HTR-8/SVneo (cell line): ENCODE data around the gene TEX9.
A peak's percentile ranks its signal among the peaks of the same experiment; 100 is the strongest.
"Not testable (repeated sequence)": the region's sequence is repeated elsewhere in the genome, so short reads cannot be mapped to it uniquely, and the experiment has no call there.

Source experiments
- DNase-seq: peaks from one replicate; pipeline ENCODE4 v3.0.0; 2011; ENCODE audit warnings: low spot score, mixed read lengths; ENCODE audit not compliant: insufficient read length
- FAIRE-seq: peaks from 2 replicates; lab custom pipeline; 2011; peaks lifted over from hg19 to GRCh38; lab: Jason Lieb, UNC

The TEX9 gene

GRCh38 chr15:56365075-56365711 is at the start of gene TEX9:
TEX9 (plus strand) TSS chr15:56365426; CDS start chr15:56365451, 25 bp downstream.
- FAIRE-seq (peak; percentile 72), DNase-seq (peak; percentile 87)

DNA sequence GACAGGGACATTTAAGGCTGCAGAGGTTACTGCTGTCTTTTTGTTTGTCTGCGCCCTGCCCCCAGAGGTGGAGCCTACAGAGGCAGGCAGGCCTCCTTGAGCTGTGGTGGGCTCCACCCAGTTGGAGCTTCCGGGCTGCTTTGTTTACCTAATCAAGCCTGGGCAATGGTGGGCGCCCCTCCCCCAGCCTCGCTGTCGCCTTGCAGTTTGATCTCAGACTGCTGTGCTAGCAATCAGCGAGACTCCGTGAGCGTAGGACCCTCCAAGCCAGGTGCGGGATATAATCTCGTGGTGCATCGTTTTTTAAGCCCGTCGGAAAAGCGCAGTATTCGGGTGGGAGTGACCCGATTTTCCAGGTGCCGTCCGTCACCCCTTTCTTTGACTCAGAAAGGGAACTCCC is 48.7 kb upstream of the TEX9 start:
- not testable (repeated sequence) for FAIRE-seq, DNase-seq

- DNase-seq: no peak
- no peak for FAIRE-seq
Observed at GRCh38 chr15:56320316-56320715, 44.9 kb upstream of the TEX9 start.

DNA sequence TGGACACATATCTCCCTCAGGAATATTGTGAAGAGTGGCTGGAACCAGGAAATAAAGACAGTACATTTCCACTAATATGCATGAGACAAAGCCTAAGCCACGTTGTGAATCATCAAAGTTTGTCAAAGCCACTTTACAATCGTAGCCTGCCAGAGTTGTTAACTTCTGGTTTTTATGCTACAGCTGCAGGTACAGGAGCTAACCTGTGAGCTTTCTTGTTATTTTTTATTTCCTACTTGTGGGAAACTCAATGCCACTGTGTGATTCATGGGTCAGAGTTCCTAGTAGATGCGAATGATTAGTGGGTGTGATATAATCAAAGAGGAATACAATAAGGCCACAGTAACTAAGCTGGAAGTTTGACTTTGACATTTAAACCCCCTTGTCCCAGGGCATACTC is 44.4 kb upstream of the TEX9 start:
- DNase-seq: no peak
- no peak for FAIRE-seq

GRCh38 chr15:56322444-56322843 is 42.8 kb upstream of the TEX9 start:
- FAIRE-seq: no peak

DNA sequence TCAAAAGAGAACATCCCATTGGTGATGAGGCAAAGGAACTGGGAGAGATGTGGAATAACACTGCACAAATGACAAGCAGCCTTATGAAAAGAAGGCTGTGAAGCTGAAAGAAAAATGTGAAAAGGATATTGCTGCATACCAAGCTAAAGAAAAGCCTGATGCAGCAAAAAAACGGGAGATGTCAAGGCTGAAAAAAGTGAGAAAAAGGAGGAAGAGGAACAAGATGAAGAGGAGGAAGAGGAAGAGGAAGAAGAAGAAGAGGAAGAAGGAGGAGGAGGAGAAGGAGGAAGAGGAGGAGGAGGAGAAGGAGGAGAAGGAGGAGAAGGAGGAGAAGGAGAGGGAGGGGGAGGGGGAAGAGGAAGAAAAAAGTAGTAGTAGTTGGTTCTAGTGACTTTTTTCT is 41.8 kb upstream of the TEX9 start:
- DNase-seq: no peak
- FAIRE-seq: no peak

More at GRCh38 chr15:56322444-56322843, 42.8 kb upstream of the TEX9 start:
- no peak for DNase-seq

GRCh38 chr15:56325186-56325585 is 40.0 kb upstream of the TEX9 start:
- FAIRE-seq (no peak), DNase-seq (no peak)

GRCh38 chr15:56327721-56328502 is 37.3 kb upstream of the TEX9 start:
- DNase-seq (no peak), FAIRE-seq (no peak)

DNA sequence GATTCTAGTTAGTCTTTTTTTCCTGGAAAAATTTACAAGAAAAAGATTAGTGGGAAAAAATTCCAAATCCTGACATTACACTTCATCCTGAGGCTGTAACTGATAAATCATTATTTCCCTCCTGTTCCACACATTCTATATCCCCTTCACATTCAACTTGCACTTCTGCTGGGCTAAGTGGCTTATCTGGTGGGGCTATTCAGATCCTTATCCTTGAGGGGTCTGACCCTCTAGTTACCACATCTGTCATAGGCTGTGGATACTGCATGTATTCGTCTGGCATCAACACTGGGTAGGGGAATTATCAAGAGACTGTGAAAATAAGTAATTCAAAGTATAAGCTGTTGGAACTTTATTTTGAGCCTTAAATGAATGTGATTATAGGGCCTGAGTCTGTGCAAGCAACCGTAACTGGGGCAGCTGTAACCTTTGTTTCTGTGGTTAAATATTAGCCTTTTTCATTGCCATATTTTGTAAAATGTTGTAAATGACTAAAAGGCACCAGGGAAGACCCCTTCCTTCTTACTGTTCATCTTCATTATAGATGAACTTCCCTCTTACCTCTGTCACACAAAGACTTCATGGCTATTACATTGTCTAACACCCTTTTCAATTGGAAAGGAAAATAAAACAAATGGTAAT is 28.0 kb upstream of the TEX9 start:
- DNase-seq (no peak), FAIRE-seq (no peak)

DNA sequence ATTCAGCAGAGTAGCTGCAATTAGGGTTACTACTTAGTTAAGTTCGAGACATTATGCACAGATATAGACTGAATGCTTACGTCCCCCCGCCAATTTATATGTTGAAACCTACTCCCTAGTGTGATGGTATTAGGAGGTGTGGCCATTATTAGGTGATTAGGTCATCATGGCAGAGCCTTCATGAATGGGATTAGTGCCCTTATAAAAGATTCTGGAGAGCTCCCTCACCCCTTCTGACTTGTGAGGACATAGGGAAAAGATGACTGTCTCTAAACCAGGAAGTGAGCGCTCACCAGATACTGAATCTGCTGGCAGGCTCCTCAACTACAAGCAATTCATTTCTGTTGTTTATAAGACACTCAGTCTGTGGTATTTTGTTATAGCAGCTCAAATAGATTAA is 25.6 kb upstream of the TEX9 start:
- FAIRE-seq (no peak), DNase-seq (no peak)

DNA sequence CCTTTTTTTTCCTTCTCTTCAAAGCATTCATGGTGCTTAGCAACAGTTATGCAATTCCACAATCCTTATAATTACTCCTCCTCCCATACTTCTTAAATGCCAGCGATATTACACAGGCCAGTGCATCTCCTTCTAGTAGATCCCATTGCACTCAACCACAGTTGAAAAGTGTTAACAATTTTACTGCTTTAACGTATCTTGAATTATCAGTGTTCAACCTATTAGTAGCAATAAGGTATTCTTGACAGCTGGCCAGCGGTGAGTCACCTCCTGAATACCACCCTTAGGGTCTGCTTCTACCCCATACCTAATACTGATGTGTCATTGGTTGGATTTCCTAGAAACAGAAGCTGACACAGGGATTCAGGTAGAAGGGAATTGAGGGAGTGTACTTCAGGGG is 24.0 kb upstream of the TEX9 start:
- FAIRE-seq: no peak
- no peak for DNase-seq

- no peak for DNase-seq
Observed at GRCh38 chr15:56342653-56343052, 22.6 kb upstream of the TEX9 start.

DNA sequence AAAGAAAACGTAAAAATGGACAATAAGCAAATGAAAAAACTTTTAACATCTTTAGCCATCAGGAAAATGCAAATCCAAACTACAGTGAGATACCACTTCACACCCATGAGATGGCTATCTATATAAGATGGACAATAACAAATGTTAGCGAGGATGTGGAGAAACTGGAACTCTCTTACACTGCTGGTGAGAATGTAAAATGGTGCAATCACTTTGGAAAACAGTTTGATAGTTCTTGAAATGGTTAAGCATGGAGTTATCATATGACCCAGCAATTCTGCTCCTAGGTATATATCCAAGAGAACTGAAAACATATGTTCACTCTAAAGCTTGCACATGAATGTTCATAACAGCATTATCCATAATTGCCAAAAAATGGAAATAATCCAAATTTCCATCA is 21.3 kb upstream of the TEX9 start:
- FAIRE-seq: no peak

More at GRCh38 chr15:56342653-56343052, 22.6 kb upstream of the TEX9 start:
- FAIRE-seq: no peak

DNA sequence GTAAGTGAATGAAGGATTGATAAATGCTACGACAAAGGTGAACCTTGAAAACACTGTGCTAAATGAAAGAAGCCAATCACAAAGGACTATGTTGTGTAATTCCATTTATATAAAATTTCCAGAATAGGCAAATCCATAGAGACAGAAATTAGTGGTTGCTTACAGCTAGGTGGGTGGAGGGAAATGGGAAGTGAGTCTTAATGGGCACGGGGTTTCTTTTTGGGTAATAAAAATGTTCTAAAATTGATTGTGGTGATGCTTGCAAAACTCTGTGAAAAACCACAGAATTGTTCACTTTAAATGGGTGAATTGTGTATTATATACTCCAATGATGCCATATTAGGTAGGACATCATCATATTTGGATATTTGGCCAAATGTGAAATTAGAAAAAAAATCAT is 20.9 kb upstream of the TEX9 start:
- FAIRE-seq (no peak), DNase-seq (no peak)

More for the DNA sequence above, 21.3 kb upstream of the TEX9 start:
- no peak for DNase-seq

DNA sequence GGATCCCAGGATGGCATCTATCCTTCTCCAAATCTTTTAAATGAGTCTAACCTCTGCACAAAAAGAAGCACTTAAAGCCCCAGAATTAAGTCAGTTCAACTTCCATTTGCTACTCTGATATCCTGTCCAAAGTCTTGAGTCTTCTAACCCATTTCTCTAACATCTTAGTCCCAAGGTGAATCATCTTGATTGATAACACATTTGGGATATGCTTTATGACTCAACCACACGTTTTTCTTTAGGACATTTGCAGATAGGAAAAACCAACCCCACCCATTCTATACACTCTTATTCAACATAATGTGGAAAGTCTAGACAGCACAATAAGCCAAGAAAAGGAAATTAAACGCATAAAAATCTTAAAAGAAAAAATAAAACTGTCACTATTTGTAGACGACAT is 18.8 kb upstream of the TEX9 start:
- no peak for DNase-seq
- FAIRE-seq: no peak

GRCh38 chr15:56349554-56349953 is 15.7 kb upstream of the TEX9 start:
- no peak for DNase-seq
- FAIRE-seq: no peak

- DNase-seq: no peak
- no peak for FAIRE-seq
Observed at GRCh38 chr15:56351353-56351752, 13.9 kb upstream of the TEX9 start.

DNA sequence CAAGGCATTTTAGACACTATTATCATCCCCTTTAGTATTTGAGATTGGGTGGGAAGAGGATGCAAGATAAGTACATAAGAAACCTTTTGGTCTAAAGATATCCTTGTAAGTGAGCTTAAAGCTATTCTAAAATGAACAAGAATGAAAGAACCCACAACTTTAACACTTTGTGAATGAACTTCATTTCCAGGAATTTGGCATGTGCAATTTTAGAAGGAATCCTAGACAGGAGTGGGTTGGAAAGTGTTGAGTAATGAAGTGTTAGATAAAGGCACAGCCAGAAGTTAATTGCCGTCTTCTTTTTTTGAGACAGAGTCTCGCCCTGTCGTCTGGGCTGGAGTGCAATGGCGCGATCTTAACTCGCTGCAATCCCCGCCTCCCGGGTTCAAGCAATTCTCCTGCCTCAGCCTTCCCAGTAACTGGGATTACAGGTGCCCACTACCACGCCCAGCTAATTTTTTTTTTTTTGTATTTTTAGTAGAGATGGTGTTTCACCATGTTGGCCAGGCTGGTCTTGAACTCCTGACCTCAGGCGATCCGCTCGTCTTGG is 13.2 kb upstream of the TEX9 start:
- DNase-seq (no peak), FAIRE-seq (no peak)

DNA sequence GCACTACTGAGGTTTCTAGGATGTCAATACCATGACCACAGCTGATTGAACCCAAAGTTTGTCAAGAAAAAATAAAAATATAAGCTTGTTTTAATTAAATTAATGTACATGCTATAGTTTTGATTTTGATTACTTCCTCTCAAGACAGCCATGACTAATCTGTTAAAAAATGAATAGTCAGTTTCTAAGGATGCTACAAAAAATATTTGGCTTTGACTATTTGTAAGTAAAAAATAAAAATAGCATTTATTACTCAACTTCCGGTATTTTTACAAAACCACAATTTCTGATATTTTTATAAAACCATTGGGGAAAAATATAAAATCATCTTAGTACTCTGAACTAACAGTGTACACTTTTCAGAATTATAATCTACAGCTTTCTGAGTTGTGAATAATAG is 12.1 kb upstream of the TEX9 start:
- no peak for DNase-seq
- FAIRE-seq: no peak

DNA sequence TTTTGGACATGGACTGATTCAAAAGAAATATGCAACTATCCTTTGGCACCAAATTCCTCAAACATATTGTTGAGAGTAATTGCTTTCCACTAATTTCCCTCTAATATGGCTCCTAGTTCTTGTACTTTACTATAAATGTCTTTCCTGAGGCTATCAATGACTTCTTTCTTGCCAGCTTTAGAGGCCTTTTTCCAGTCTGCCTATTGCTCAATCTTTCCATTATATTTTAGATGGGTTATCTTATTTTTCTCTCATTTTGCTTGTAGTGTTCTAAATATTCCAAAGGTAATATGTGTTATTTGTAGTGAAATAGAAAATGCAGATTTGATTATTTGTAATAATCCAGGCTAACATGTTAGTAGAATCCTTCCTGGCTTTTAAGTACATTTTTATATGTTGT is 11.5 kb upstream of the TEX9 start:
- FAIRE-seq: no peak
- DNase-seq: no peak

GRCh38 chr15:56356616-56357015 is 8.6 kb upstream of the TEX9 start:
- DNase-seq (no peak), FAIRE-seq (no peak)
